ENCODE measurements around the gene BCKDK.

BCKDK gene

GRCh38 chr16:31108794-31109558 is 790 bp downstream of the BCKDK start:
- DNase-seq (ENCODE audit: extremely low read depth, low read depth), result no peak
- TF ChIP-seq, protein P1, sequence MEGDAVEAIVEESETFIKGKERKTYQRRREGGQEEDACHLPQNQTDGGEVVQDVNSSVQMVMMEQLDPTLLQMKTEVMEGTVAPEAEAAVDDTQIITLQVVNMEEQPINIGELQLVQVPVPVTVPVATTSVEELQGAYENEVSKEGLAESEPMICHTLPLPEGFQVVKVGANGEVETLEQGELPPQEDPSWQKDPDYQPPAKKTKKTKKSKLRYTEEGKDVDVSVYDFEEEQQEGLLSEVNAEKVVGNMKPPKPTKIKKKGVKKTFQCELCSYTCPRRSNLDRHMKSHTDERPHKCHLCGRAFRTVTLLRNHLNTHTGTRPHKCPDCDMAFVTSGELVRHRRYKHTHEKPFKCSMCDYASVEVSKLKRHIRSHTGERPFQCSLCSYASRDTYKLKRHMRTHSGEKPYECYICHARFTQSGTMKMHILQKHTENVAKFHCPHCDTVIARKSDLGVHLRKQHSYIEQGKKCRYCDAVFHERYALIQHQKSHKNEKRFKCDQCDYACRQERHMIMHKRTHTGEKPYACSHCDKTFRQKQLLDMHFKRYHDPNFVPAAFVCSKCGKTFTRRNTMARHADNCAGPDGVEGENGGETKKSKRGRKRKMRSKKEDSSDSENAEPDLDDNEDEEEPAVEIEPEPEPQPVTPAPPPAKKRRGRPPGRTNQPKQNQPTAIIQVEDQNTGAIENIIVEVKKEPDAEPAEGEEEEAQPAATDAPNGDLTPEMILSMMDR (IDR thresholded peaks at IDR 0.05; ENCODE audit: low read depth, low read length, missing control alignments), result no peak

DNA sequence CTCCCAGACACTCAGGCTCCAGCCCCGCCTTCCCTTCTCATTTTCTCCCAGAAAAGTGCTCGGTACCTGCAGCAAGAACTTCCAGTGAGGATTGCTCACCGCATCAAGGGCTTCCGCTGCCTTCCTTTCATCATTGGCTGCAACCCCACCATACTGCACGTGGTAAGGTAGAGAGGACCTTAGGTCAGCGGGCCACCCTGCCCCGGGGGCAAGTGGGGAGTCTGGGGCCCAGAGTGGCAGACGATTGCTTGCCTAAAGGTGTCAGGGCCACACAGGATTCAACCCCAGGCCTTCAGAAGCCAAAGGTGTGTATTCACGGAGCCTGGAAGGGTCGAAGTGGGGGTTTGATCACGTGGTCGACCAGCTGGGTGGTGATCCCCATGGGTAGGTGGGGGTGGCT is 1.4 kb downstream of the BCKDK start:
- TF ChIP-seq, protein P1 (IDR thresholded peaks at IDR 0.05; ENCODE audit: low read depth, low read length, missing control alignments), result no peak
- peak overlapping the region; percentile 94 for H3K4me3 ChIP-seq (replicated peaks; ENCODE audit: low read depth, low read length)
- DNase-seq (ENCODE audit: extremely low read depth, low read depth), result no peak

More at GRCh38 chr16:31108794-31109558, 790 bp downstream of the BCKDK start:
- H3K4me3 ChIP-seq (replicated peaks; ENCODE audit: low read depth, low read length), result peak overlapping the region; percentile 94

DNA sequence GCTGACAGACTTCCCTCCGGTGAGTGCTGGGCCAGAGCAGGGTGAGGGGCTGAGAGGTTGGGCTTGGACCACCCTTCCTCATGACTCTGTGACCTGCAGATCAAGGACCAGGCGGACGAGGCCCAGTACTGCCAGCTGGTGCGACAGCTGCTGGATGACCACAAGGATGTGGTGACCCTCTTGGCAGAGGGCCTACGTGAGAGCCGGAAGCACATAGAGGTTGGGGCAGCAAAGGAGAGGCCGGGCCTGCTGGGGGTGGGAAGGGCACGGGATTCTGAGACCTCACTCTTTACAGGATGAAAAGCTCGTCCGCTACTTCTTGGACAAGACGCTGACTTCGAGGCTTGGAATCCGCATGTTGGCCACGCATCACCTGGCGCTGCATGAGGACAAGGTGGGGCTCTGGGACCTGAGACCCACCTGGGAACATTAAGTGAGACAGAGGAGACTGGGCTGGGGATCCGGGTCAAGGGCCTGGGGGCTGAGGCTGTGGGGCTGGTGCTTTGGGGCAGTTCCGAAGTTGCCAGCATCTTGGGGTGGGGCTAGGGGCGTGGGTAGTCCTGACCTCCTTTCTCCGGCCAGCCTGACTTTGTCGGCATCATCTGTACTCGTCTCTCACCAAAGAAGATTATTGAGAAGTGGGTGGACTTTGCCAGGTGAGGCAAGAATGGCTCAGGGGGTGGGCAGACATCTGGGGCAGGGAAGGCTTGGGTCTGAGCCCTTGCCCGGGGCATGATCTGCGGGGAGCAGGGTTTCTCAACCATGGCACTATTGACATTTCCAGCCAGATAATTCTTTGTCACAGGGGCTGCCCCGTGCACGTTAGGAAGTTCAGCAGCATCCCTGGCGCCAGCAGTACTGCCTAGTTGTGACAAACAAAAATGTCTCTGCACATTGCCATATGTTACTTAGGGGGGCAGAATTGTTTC is 2.2 kb downstream of the BCKDK start:
- TF ChIP-seq, protein P1 (IDR thresholded peaks at IDR 0.05; ENCODE audit: low read depth, low read length, missing control alignments), result no peak
- H3K4me3 ChIP-seq (replicated peaks; ENCODE audit: low read depth, low read length), result no peak overlapping the region
- no peak for DNase-seq (ENCODE audit: extremely low read depth, low read depth)

DNA sequence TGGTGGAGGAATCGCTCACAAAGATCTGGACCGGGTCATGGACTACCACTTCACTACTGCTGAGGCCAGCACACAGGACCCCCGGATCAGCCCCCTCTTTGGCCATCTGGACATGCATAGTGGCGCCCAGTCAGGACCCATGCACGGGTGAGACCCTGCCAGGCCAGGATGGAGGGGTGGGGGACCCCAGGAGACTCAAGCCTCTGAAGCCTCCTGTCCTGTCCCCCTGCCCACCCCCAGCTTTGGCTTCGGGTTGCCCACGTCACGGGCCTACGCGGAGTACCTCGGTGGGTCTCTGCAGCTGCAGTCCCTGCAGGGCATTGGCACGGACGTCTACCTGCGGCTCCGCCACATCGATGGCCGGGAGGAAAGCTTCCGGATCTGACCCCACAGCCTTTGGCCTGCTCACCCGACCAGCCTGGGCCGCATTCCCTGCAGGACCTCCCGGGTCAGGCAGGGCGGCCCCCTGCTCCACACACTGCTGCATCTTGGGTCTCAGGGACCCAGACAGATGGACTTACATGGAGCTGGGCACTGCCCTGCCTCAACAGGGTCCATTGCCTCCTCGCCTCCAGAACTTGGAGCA is 3.8 kb downstream of the BCKDK start:
- TF ChIP-seq, protein P1 (IDR thresholded peaks at IDR 0.05; ENCODE audit: low read depth, low read length, missing control alignments), result no peak
- H3K4me3 ChIP-seq (replicated peaks; ENCODE audit: low read depth, low read length), result no peak overlapping the region
- DNase-seq (ENCODE audit: extremely low read depth, low read depth), result no peak

- TF ChIP-seq, protein P1 (IDR thresholded peaks at IDR 0.05; ENCODE audit: low read depth, low read length, missing control alignments), result no peak
Observed at GRCh38 chr16:31112711-31113110, 4.5 kb downstream of the BCKDK start.

More at GRCh38 chr16:31112711-31113110, 4.5 kb downstream of the BCKDK start:
- DNase-seq (ENCODE audit: extremely low read depth, low read depth), result no peak
- no peak overlapping the region for H3K4me3 ChIP-seq (replicated peaks; ENCODE audit: low read depth, low read length)

Measured in HFF-Myc (cell line).